ENCODE results near the gene AQP7.
A peak's percentile ranks its signal among the peaks of the same experiment; 100 is the strongest.
"Not testable (repeated sequence)": the region's sequence is repeated elsewhere in the genome, so short reads cannot be mapped to it uniquely, and the experiment has no call there.

The AQP7 gene

GRCh38 chr9:33439731-33440130, 37.4 kb upstream of the AQP7 start:
- no peak for ATAC-seq (ENCODE audit: low read depth)
- Mint-ChIP-seq H3K9me3 (no peaks in the 10 kb centered on the region), H3K27me3 (peaks cover 3% of the 10 kb centered on the region), H3K4me1 (peaks cover 4% of the 10 kb centered on the region), H3K36me3 (peaks cover 3% of the 10 kb centered on the region), H3K4me3 (no peak overlapping the region), H3K27ac (no peak overlapping the region)
- DNase-seq (ENCODE audit: low spot score in 2 of 2): no peak

- H3K4me3 Mint-ChIP-seq: no peak overlapping the region
- peaks cover 3% of the 10 kb centered on the region for H3K36me3 Mint-ChIP-seq
- DNase-seq (ENCODE audit: low spot score in 2 of 2) (no peak), ATAC-seq (ENCODE audit: low read depth) (no peak)
- H3K4me1 Mint-ChIP-seq: peaks cover 4% of the 10 kb centered on the region
- peaks cover 6% of the 10 kb centered on the region for H3K27me3 Mint-ChIP-seq
- H3K27ac Mint-ChIP-seq: no peak overlapping the region
- H3K9me3 Mint-ChIP-seq: no peaks in the 10 kb centered on the region
Measured at GRCh38 chr9:33438926-33439680, 36.7 kb upstream of the AQP7 start.

DNA sequence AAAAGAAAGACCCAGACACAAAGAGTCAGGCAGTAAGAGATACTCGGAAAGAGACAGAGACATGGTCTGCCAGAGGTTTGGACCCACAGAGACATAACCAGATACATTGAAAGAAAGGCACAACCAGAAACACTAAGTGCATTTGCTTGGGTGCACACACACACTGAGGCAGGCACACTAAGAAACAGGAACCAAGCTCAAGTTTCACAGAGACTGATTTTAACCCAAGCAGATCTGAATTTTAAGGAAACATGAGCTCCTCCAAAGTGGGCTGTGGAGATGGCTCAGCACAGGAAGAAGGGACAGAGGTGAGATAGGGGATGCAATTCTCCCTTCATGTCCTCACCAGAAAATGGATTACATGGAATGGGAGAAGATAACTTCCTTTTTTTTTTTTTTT, 35.5 kb upstream of the AQP7 start:
- Mint-ChIP-seq H3K27me3 (peaks cover 8% of the 10 kb centered on the region), H3K36me3 (peaks cover 3% of the 10 kb centered on the region), H3K4me3 (no peak overlapping the region), H3K27ac (no peak overlapping the region), H3K9me3 (no peaks in the 10 kb centered on the region), H3K4me1 (peaks cover 4% of the 10 kb centered on the region)
- ATAC-seq (ENCODE audit: low read depth): peak; percentile 72
- no peak for DNase-seq (ENCODE audit: low spot score in 2 of 2)

DNA sequence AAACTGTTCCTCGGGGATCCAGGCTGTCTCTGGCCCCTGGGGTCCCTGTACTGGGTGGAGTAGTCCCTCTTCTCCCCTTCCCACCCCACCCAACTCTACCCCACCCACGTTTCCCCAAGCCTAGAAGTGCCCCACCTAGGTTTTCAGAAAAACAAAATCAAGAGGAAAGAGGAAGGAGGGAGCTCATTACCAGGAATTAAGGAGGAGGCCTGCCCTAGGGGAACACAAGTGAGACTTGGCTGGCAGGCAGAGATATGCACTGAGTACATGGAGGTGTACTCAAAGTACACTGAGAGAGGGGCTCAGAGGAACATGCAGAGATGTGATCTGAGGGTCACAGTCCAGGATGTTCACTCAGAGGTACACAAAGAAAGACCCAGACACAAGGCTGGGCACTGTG, 34.8 kb upstream of the AQP7 start:
- Mint-ChIP-seq H3K4me3 (no peak overlapping the region), H3K27ac (no peak overlapping the region)

DNA sequence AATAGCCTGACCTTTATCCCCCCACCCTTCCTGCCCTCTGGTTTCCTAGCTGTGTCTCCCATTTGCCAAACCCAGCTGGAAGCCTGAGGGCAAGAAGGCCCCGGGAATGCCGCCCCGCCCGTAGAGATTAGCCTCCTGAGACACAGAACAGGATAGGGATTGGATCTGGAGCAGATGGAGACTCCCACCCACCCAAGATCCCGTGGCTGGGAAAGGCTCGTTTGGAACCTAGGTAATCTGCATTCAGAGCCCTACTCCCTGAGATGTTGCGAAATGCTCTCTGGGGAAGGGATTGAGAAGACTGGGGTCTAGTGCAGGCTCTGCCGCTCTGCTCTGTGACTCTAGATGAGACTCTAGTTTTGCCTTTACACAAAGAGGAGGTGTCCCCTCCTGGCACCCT, 34.1 kb upstream of the AQP7 start:
- Mint-ChIP-seq H3K4me3 (no peak overlapping the region), H3K36me3 (peaks cover 3% of the 10 kb centered on the region), H3K9me3 (no peaks in the 10 kb centered on the region), H3K4me1 (peaks cover 4% of the 10 kb centered on the region), H3K27ac (no peak overlapping the region), H3K27me3 (peaks cover 8% of the 10 kb centered on the region)
- no peak for ATAC-seq (ENCODE audit: low read depth)
- DNase-seq (ENCODE audit: low spot score in 2 of 2): no peak

More for the DNA sequence above, 34.8 kb upstream of the AQP7 start:
- Mint-ChIP-seq H3K9me3 (no peaks in the 10 kb centered on the region), H3K27me3 (peaks cover 8% of the 10 kb centered on the region), H3K4me1 (peaks cover 4% of the 10 kb centered on the region), H3K36me3 (peaks cover 3% of the 10 kb centered on the region)
- no peak for ATAC-seq (ENCODE audit: low read depth)
- no peak for DNase-seq (ENCODE audit: low spot score in 2 of 2)

DNA sequence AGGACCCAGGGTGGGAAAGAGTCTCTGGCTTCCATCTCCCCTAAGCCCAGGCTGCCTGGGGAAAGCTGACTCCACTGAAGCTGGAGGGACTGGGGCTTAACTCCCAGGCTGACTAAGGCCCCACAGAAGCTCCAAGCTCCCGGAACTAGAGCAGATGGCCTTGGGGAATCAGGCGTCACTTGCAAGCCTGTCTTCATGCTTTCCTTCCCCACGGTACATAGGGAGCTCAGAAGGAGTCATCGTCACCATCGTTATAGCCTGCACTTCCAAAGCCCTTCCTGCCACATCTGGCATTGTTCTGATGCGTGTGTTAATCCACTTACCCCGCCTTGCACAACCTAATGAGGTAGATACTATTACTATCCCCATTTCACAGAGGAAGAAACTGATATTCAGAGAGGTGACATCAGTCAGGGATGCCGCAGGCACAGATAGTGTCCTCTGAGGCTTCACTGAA, 33.5 kb upstream of the AQP7 start:
- H3K4me3 Mint-ChIP-seq: no peak overlapping the region
- no peak overlapping the region for H3K27ac Mint-ChIP-seq
- no peak for DNase-seq (ENCODE audit: low spot score in 2 of 2)
- peaks cover 8% of the 10 kb centered on the region for H3K27me3 Mint-ChIP-seq
- ATAC-seq (ENCODE audit: low read depth): no peak
- peaks cover 3% of the 10 kb centered on the region for H3K36me3 Mint-ChIP-seq
- H3K9me3 Mint-ChIP-seq: no peaks in the 10 kb centered on the region
- H3K4me1 Mint-ChIP-seq: peaks cover 4% of the 10 kb centered on the region

GRCh38 chr9:33434317-33435105, 32.1 kb upstream of the AQP7 start:
- H3K4me3 Mint-ChIP-seq: no peak overlapping the region
- DNase-seq (ENCODE audit: low spot score in 2 of 2) (no peak), ATAC-seq (ENCODE audit: low read depth) (no peak)
- peaks cover 8% of the 10 kb centered on the region for H3K27me3 Mint-ChIP-seq
- peaks cover 4% of the 10 kb centered on the region for H3K4me1 Mint-ChIP-seq
- H3K27ac Mint-ChIP-seq: no peak overlapping the region
- H3K9me3 Mint-ChIP-seq: no peaks in the 10 kb centered on the region
- H3K36me3 Mint-ChIP-seq: no peaks in the 10 kb centered on the region

GRCh38 chr9:33433871-33434270, 31.5 kb upstream of the AQP7 start:
- ATAC-seq (ENCODE audit: low read depth) (no peak), DNase-seq (ENCODE audit: low spot score in 2 of 2) (no peak)
- no peak overlapping the region for H3K4me3 Mint-ChIP-seq
- peaks cover 4% of the 10 kb centered on the region for H3K4me1 Mint-ChIP-seq
- H3K27ac Mint-ChIP-seq: no peak overlapping the region
- H3K9me3 Mint-ChIP-seq: no peaks in the 10 kb centered on the region
- H3K36me3 Mint-ChIP-seq: no peaks in the 10 kb centered on the region
- H3K27me3 Mint-ChIP-seq: peaks cover 8% of the 10 kb centered on the region

DNA sequence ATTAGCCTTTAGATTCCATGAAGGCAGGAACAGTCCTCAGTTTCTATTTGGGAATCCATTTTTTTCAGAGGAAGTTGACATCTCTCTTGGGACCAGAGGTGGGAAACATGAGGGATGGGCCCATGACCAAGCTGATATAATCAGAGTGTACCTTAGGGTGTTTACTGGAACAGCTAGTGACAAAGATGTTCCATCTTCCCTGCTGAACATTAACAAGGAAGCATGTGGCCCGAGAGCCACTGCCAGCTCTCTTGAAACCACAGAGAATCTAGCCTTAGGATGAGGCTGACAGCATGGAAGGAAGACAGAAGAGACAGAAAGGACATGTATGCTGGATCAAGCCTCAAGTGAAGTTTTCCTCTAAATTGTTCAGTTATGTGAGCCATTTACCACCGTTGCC, 29.1 kb upstream of the AQP7 start:
- no peaks in the 10 kb centered on the region for H3K4me1 Mint-ChIP-seq
- no peak for DNase-seq (ENCODE audit: low spot score in 2 of 2)
- H3K27me3 Mint-ChIP-seq: peaks cover 9% of the 10 kb centered on the region
- H3K4me3 Mint-ChIP-seq: no peak overlapping the region
- ATAC-seq (ENCODE audit: low read depth): no peak
- no peaks in the 10 kb centered on the region for H3K9me3 Mint-ChIP-seq
- no peaks in the 10 kb centered on the region for H3K36me3 Mint-ChIP-seq
- H3K27ac Mint-ChIP-seq: no peak overlapping the region

DNA sequence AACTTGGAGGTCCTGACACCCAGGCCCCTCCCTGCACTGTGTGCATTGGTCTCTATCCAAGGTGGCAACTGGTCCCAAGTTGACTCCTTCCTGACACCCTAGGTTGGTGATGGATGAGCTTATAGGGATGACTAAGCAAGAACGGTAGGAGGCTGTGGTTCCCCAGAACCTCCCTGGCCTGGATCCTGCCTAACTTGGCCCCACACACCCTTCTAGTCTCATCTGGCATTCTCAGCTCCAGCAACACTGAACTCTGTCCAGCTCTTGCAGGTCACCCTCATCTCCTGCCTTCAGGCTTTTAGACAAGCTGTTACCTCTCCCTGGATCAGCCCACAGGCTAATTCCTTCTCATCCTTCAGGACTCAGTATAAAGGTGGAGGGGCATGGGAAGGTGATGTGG, 28.6 kb upstream of the AQP7 start:
- peaks cover 6% of the 10 kb centered on the region for H3K27me3 Mint-ChIP-seq
- DNase-seq (ENCODE audit: low spot score in 2 of 2) (no peak), ATAC-seq (ENCODE audit: low read depth) (no peak)
- H3K4me3 Mint-ChIP-seq: no peak overlapping the region
- H3K4me1 Mint-ChIP-seq: no peaks in the 10 kb centered on the region
- H3K27ac Mint-ChIP-seq: no peak overlapping the region
- H3K9me3 Mint-ChIP-seq: no peaks in the 10 kb centered on the region
- no peaks in the 10 kb centered on the region for H3K36me3 Mint-ChIP-seq

GRCh38 chr9:33429256-33429985, 27.1 kb upstream of the AQP7 start:
- H3K4me3 Mint-ChIP-seq: no peak overlapping the region
- ATAC-seq (ENCODE audit: low read depth) (no peak), DNase-seq (ENCODE audit: low spot score in 2 of 2) (no peak)
- no peaks in the 10 kb centered on the region for H3K9me3 Mint-ChIP-seq
- no peaks in the 10 kb centered on the region for H3K4me1 Mint-ChIP-seq
- H3K36me3 Mint-ChIP-seq: no peaks in the 10 kb centered on the region
- peaks cover 6% of the 10 kb centered on the region for H3K27me3 Mint-ChIP-seq
- no peak overlapping the region for H3K27ac Mint-ChIP-seq

- Mint-ChIP-seq H3K27ac (no peak overlapping the region), H3K4me1 (no peaks in the 10 kb centered on the region), H3K9me3 (no peaks in the 10 kb centered on the region), H3K36me3 (no peaks in the 10 kb centered on the region), H3K27me3 (peaks cover 1% of the 10 kb centered on the region), H3K4me3 (no peak overlapping the region)
- DNase-seq (ENCODE audit: low spot score in 2 of 2) (no peak), ATAC-seq (ENCODE audit: low read depth) (no peak)
Measured at GRCh38 chr9:33426843-33427293, 24.5 kb upstream of the AQP7 start.

GRCh38 chr9:33425128-33425533, 22.8 kb upstream of the AQP7 start:
- Mint-ChIP-seq H3K36me3 (no peaks in the 10 kb centered on the region), H3K4me1 (no peaks in the 10 kb centered on the region)
- ATAC-seq (ENCODE audit: low read depth): no peak

GRCh38 chr9:33424492-33424891, 22.1 kb upstream of the AQP7 start:
- not testable (repeated sequence) for H3K27me3 Mint-ChIP-seq; H3K36me3 Mint-ChIP-seq; H3K4me1 Mint-ChIP-seq; H3K27ac Mint-ChIP-seq; DNase-seq (ENCODE audit: low spot score in 2 of 2); H3K9me3 Mint-ChIP-seq; H3K4me3 Mint-ChIP-seq; ATAC-seq (ENCODE audit: low read depth)

More at GRCh38 chr9:33425128-33425533, 22.8 kb upstream of the AQP7 start:
- H3K4me3 Mint-ChIP-seq: no peak overlapping the region
- no peak for DNase-seq (ENCODE audit: low spot score in 2 of 2)
- H3K27ac Mint-ChIP-seq: no peak overlapping the region
- H3K9me3 Mint-ChIP-seq: no peaks in the 10 kb centered on the region
- H3K27me3 Mint-ChIP-seq: peaks cover 1% of the 10 kb centered on the region

Measured in memory B cell (primary cell).